ENCODE results near the gene OGFOD1.

OGFOD1 gene

DNA sequence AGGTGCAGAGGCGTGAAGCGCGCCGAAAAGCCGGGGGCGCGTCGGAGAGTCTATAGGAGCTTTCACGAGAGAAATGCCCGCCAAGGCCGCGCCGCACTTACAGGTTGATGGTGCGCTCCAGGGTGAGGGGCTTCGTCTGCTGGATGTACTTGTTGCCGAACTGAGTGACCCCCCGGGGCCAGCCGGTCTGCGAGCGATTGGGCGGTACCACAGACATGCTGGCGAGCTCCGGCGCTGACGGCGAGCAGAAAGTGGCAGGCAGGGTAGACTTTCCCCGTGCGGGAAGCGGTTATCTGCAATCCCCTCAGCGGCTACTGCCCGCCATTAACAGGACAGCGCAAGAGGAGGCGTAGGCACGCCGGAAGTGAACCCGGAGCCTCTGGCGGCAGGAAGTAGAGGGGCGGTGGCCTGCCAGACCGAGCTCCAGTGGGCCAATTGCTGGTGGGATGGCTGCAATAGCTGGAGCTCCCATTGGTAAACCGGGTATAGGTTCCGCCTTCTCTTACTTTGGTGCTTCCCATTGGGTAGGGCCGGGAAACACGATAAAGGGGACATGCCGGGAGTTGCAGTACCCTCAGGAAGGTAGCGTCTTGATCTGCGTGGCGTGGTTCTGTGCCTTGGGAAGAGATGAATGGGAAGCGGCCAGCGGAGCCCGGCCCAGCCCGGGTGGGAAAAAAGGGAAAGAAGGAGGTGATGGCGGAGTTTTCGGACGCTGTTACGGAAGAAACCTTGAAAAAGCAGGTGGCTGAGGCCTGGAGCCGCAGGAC, at the start of gene OGFOD1, which contains the start of gene NUDT21:
Gene OGFOD1 (plus strand): TSS at position 569 of the 767 bp plus-strand sequence. CDS start 59 bp downstream, at position 628.
Gene NUDT21 (minus strand): TSS at position 347 of the 767 bp plus-strand sequence. CDS start 130 bp downstream, at position 217.
- peak; percentile 94 for DNase-seq (ENCODE audit: low read depth)
- peak within 1 kb of the TSS; percentile 86 for H3K4me3 ChIP-seq (ENCODE audit: low read depth, low read length)

DNA sequence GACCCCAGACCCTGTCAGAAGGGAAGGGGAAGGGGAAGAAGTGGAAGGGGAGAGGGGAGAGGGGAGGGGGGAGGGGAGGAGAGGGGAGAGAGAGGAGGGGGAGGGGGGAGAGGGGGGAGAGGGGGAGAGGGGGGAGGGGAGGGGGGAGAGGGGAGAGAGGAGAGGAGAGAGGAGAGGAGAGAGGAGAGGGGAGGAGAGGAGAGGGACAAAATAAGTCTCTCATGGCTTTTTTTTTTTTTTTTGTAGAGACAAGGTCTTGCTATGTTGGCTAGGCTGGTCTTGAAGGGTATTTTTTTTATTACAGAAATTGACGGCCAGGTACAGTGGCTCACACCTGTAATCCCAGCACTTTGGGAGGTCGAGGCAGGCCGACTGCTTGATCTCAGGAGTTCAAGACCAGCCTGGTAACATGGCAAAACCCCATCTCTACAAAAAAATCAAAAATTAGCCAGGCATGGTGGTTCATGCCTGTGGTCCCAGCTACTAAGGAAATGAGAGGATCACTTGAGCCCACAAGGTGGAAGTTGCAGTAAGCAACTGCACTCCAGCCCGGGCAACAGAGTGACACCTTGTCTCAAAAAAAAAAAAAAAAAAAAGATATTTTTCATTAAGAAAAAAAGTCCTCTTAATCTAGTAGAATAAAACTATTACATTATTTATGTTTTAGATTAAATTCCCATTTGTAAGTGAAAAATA, 45.2 kb upstream of the OGFOD1 start:
- no peak overlapping the region for H3K4me3 ChIP-seq (ENCODE audit: low read depth, low read length)
- no peak for DNase-seq (ENCODE audit: low read depth)

DNA sequence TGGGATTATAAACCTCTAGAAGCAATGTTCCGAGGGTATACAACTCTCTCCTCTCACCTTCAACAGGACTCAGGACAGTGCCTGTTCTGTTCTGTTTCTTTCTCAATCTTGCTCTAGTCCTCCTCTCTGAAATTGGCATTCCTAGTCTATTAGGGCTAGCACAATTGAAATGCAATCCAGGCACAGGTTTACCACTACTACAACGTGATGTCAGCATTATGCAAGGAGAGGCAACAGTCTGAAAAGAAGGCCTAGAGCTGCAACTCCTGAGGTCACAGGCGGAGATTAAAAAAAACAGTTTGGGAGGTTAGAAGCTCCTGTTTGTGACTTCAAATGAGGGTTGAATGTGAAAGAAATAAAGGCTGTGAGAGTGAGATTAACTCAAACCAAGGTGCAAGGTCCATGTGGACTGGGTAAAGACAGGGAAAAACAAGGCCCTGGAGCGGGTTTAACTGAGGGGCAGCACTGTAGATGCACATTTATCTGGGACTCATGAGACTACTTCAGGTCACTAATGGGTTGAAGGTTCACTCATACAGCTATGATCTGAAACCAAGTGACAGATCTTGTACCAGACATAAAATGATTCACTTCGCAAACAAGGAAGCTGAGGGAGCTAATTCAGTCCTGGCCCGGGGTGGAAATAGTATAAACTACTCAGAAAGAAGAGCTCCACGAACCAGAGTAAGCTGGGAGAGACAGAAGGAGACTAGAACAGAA, 42.8 kb upstream of the OGFOD1 start:
- no peak for DNase-seq (ENCODE audit: low read depth)
- no peak overlapping the region for H3K4me3 ChIP-seq (ENCODE audit: low read depth, low read length)

DNA sequence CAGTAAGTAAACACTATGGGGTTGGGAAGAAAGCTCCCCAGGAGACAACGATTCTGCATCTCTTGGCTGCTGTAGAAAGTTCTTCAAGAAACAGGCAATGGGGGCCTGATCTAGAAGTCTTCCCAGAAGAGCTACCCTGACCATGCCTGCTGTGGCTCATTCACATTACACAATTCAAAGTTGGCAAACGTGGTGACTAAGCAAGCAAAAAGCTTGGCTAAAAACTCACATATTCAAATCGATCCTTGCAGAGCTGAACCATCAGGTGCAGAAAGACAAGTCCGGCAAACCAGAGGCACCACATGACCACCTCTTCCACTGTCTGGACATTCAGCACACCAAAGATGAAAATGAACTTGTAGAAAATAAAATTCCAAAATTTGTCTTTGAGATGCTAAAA, 42.2 kb upstream of the OGFOD1 start:
- peak; percentile 23 for DNase-seq (ENCODE audit: low read depth)

DNA sequence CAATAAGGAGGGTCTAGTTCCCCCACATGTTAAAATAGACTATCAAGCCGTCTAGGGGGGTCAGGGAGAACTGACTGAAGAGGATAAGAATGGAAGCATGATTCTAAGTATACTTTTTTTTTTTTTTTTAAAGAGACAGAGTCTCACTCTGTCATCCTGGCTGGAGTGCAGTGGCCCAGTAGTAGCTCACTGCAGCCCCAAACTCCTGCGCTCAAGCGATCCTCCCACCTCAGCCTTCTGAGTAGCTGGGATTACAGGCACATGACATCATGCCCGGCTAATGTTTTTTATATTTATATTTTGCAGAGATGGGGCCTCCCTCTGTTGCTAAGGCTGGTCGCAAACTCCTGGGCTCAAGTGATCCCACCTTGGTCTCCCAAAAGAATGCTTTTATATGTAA, 40.2 kb upstream of the OGFOD1 start:
- H3K4me3 ChIP-seq (ENCODE audit: low read depth, low read length) = no peak overlapping the region
- no peak for DNase-seq (ENCODE audit: low read depth)

More for the DNA sequence above, 42.2 kb upstream of the OGFOD1 start:
- H3K4me3 ChIP-seq (ENCODE audit: low read depth, low read length) = no peak overlapping the region

DNA sequence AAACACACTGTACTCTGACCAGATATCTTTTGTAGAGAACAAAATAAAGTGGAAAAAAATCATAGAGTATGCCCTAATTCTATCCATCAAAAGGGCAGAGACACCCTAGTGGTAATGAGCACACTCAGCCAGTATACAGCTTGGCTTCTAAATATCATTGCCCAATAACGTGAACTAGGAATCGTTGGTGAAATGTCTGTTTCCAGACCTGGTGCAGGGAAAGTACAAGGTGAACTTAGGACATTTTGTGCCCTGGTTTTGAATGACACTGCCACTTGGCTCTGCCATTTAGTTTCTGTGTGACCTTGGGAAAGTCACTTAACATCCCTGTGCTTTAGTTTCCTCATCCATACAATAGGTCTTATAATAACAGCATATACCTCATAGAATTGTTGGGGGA, 39.7 kb upstream of the OGFOD1 start:
- H3K4me3 ChIP-seq (ENCODE audit: low read depth, low read length) = no peak overlapping the region

DNA sequence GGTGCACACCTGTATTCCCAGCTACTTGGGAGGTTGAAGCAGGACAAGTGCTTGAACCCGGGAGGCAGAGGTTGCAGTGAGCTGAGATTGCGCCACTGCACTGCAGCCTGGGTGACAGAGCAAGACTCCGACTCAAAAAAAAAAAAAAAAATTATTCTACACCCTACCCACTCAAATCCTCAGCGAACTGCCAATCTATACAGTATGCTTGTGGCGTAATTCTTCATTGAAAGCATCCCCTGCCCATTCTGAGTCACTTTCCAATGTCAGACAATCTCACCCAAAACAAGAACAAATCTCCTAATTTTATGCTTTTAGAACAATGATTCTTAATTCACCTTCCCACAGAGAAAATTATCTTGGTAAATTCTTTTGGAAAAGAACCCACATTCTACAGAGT, 38.0 kb upstream of the OGFOD1 start:
- no peak for DNase-seq (ENCODE audit: low read depth)
- no peak overlapping the region for H3K4me3 ChIP-seq (ENCODE audit: low read depth, low read length)

More for the DNA sequence above, 39.7 kb upstream of the OGFOD1 start:
- DNase-seq (ENCODE audit: low read depth) = no peak

DNA sequence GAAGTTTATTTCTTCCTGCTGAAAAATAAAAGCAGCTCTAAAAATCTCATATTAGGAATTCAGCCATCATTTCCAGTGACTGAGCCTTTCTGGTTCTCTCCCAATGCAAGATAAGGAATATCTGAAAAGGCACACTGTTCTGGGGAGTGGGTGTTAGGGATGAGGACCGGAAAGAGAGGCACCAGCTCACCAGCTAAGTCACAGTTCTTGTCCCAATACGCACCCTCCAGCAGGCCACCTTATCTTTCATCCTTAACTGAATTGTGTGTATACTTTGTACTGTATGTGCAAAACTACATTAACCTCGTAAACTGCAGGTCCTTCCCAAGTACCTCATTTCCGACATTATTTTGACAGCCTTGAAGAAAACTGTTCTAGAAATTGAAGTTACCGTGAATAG, 37.0 kb upstream of the OGFOD1 start:
- no peak for DNase-seq (ENCODE audit: low read depth)
- no peak overlapping the region for H3K4me3 ChIP-seq (ENCODE audit: low read depth, low read length)

DNA sequence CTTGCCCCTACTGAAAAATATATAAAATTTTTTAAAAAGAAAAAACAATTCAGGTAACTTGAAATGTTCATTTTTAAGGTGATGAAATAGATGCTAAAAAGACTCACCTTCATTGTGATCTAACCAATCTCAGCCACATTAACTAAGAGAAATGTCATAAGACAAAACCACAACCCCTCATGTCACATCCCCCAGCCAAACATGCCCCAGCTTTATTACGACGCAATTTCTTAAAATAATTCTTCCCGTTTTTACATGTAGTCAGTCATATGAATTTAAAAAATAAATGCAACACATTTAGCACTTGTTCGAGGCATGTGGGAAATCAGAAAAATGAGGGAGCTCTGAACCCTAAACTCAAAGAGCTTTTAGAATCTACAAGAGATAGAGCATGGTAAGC, 35.5 kb upstream of the OGFOD1 start:
- no peak for DNase-seq (ENCODE audit: low read depth)
- H3K4me3 ChIP-seq (ENCODE audit: low read depth, low read length) = no peak overlapping the region

DNA sequence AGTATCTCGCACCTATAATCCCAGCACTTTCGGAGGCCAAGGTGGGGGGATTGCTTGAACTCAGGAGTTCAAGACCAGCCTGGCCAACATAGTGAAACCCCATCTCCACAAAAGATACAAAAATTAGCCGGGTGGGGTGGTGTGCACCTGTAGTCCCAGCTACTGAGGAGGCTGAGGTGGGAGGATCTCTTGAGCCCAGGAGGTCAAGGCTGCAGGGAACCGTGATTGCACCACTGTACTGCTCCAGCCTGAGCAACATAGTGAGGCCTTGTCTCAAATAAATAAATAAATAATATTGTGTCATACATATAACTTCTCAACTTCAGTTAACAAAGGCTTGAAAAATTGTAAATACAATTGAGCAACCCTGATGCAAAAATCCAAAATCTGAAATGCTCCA, 34.2 kb upstream of the OGFOD1 start:
- H3K4me3 ChIP-seq (ENCODE audit: low read depth, low read length) = no peak overlapping the region
- DNase-seq (ENCODE audit: low read depth) = no peak

DNA sequence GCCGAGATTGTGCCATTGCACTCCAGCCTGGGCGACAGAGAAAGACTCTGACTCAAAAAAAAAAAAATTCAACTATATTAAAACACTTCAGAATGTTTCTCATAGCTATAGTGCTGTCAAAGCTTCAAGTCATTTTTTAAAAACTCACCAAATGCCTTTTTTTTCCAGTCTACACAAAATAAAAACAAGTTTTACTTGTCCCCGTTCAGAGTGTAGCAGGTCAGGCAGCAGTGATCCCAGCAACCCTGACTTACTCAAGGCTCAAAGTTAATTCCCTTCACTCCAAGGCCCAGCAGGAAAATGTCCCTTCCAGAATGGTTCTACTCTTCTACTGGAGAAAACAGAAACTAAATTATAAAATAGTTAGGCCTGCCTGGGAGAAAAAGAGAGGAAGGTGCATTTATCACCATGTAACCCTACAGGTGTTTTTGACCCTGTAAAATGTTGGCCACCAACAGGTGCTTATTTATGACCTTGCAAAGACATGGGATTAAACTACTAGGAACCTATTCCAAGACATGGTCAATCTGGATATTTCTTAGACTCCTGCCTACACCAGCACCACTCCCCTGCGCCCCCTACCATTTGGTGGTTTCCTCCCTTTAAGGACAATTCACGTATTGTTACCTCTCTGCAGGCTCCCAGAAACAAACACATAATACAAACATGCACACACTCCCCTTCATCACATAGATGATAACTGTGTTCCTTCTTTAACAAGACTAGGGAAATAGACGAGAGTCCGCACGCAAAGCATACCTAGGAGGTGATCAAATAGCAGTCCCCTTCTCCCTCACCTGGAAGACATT, 31.4 kb upstream of the OGFOD1 start:
- no peak for DNase-seq (ENCODE audit: low read depth)
- H3K4me3 ChIP-seq (ENCODE audit: low read depth, low read length) = no peak overlapping the region

DNA sequence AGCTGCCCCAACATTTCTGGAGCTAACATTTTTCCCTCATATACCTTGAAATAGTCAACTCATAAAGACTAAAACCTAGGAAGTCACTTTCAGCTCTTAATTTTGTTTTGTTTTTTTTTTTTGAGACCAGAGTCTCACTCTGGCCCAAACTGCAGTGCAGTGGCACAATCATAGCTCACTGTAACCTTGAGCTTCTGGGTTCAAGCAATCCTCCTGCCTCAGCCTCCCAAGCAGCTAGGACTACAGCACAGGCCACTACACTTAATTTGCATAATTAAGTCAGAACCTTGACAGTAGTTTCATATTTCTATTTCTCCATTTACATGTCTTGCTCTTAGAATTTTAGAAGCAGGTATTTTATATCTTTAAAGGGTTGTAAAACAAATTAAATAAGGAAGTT, 30.7 kb upstream of the OGFOD1 start:
- no peak overlapping the region for H3K4me3 ChIP-seq (ENCODE audit: low read depth, low read length)
- no peak for DNase-seq (ENCODE audit: low read depth)

DNA sequence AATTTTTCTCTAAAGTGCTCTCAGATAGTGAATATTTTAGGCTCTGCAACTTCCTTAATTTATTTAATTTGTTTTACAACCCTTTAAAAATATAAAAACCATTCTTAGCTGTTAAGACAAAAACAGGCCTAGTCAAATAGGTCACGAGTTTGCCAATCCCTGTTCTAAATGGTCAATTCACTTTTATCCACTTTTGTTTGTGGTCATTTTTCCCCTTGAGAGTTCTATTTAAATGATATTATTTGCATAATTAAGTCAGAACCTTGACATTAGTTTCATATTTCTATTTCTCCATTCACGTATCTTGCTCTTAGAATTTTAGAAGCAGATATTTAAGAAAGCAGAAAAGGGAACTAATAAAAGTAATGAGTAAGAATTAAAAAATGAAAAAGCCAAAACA, 30.0 kb upstream of the OGFOD1 start:
- H3K4me3 ChIP-seq (ENCODE audit: low read depth, low read length) = no peak overlapping the region
- DNase-seq (ENCODE audit: low read depth) = no peak

DNA sequence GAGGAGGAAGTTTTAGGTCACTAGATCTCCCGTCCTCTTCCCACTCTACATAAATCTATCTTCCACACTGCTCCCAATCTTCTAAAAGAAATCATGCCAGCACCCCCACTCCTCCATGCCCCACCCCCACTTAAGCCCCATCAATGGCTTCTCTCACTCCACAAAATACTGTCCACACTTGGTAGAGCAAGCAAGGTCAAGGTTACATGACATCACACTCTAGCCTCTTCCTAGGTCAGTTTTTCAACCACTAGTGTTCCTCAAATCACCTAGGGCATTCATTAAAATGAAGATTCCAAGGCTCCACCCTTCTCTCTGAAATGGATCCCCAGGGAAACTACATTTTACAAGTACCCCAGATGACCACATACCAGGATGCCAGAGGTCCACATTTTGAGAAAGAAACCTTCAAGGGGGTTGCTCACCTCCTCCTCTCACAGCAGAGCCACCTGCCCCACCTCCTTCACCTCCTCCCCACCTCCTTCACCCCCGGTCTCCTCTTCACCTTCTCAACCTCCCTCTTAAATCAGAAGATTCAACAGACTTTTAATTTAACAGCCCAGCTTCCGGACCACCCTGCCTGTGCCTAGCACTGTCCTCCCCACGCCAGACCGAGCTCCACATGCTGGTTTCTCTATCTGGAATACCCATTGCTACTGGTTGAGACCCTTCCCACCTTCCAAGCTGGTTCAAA, 29.2 kb upstream of the OGFOD1 start:
- DNase-seq (ENCODE audit: low read depth) = no peak
- H3K4me3 ChIP-seq (ENCODE audit: low read depth, low read length) = no peak overlapping the region

DNA sequence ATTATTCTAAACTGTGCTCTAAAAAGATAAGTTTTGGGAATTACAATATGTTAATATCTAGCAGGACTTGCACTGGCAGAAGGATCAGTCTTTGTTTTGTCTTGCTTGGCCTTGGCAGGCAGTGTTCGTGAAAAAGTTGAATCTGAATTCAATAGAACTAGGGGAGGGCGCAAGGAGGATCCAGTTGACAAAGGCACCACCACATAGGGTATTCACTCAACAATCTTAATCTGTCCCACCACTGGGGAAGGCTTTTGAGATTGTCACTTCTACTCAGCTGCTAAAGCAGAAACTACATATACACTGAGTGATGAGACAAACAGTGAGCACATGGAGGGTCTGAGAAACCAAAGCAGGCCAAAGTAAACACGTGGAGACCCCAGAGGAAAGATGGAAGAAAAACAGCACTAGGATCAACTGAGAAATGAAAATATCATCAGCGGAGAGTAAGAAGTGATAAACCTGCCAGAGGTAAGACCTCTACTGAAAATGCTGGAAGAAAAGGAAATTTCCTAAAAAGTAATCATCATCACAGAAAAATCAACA, 28.4 kb upstream of the OGFOD1 start:
- no peak for DNase-seq (ENCODE audit: low read depth)
- H3K4me3 ChIP-seq (ENCODE audit: low read depth, low read length) = no peak overlapping the region

DNA sequence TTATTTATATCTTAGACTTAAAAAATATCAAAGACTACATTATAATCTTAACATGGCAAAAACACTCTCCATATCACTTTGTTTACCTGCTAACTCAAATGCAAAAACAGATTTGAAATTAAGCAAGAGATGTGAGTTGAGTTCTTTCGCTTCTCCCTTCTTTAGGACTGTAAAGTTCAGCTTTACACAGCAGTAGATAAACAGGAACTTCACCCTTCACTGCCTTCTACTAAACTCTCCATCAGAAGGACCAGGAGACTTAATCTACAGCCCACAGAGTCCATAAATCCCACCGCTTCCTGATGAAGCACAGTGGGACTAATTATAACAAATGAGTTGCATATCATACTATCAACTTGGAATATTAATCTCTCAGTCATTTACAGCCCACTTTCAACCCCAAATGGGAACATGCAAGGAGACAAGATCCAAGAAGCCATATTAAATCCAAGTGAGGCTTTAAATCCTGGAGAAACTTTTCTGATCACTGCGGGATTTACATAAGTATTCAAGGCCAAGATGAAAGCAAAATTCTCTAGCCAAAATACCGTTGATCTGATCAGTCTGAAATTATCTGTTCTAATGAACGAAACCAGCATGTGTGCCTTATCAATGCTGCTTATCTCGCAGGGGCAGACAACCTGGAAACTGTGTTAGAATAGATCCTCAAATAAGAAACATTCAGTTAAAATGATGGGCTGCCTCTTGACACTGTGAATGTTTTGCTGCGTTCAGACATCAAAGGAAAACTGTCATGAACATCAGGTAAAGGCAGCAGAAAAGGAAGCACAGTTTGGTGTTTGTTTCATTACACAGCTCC, 27.6 kb upstream of the OGFOD1 start:
- peak overlapping the region; percentile 67 for H3K4me3 ChIP-seq (ENCODE audit: low read depth, low read length)
- no peak for DNase-seq (ENCODE audit: low read depth)

DNA sequence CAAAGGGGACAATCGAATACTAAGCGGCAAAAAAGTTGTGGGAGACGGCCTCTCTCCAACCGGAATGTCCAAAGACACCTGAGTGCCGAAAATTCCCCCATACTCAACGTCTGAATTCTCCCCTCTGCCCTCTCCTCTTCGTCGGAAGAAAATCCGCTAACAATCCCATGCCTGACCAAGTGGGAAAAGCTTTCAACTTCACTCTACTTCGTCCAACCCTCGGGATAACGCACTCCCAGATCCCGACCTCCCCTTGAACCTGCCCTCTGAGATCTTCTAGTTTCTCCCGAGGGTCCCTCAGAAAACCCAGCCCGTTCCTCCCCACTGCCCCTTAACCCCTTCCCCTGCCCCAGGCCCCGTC, 27.0 kb upstream of the OGFOD1 start:
- no peak for DNase-seq (ENCODE audit: low read depth)
- H3K4me3 ChIP-seq (ENCODE audit: low read depth, low read length) = peak overlapping the region; percentile 67

All from skeletal muscle cell (primary cell).